Muscle layer of duodenum (tissue), 2 donors: ENCODE measurements around the gene CES1.
"Not testable (repeated sequence)": the region's sequence is repeated elsewhere in the genome, so short reads cannot be mapped to it uniquely, and the experiment has no call there.

Experiments used
- H3K27ac ChIP-seq: one replicate; pipeline ENCODE4 v1.7.0; 2013; ENCODE audit warnings: mild to moderate bottlenecking, low read length
- H3K27me3 ChIP-seq: one replicate; pipeline ENCODE4 v1.7.0; 2013; ENCODE audit warnings: low read depth, mild to moderate bottlenecking, control low read depth, low read length
- H3K36me3 ChIP-seq, 2 donors: one replicate each; pipeline ENCODE4 v1.7.0; 2013; ENCODE audit warnings: low read length in 2 of 2, control low read depth in 1 of 2, mild to moderate bottlenecking in 1 of 2; ENCODE audit not compliant: insufficient read depth in 2 of 2, control insufficient read depth in 1 of 2
- H3K4me1 ChIP-seq, 2 donors: one replicate each; pipeline ENCODE4 v1.7.0; 2013; ENCODE audit warnings: low read length in 2 of 2, mild to moderate bottlenecking in 2 of 2, control low read depth in 1 of 2, moderate library complexity in 1 of 2; ENCODE audit not compliant: insufficient read depth in 2 of 2, control insufficient read depth in 1 of 2
- H3K4me3 ChIP-seq, 2 donors: one replicate each; pipeline ENCODE4 v1.7.0; 2013; ENCODE audit warnings: low read length in 2 of 2, low read depth in 1 of 2, mild to moderate bottlenecking in 1 of 2
- H3K9me3 ChIP-seq, 2 donors: one replicate each; pipeline ENCODE4 v1.7.0; 2013; ENCODE audit warnings: low read length in 2 of 2, control low read depth in 1 of 2, mild to moderate bottlenecking in 1 of 2; ENCODE audit not compliant: control insufficient read depth in 1 of 2
- donor health status: healthy.

The CES1 gene

DNA sequence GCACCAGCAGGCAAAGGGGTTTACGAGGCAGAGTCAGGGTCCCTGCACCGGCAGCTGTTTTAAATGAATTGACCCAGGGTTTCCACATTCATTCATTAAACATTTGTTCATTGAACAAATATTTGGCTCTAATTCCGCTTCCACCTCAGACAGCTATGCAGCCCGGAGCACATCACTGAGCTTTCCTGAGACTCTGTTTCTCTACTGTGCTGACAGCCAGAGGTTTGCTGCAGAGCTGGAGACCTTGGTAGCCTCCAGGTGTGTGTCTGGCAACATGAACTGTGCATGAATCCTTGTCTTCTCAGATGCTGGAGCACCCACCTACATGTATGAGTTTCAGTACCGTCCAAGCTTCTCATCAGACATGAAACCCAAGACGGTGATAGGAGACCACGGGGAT is 42.7 kb downstream of the CES1 start:
- H3K36me3 ChIP-seq, H3K27me3 ChIP-seq, H3K27ac ChIP-seq, H3K4me3 ChIP-seq, H3K4me1 ChIP-seq, H3K9me3 ChIP-seq: not testable (repeated sequence)

DNA sequence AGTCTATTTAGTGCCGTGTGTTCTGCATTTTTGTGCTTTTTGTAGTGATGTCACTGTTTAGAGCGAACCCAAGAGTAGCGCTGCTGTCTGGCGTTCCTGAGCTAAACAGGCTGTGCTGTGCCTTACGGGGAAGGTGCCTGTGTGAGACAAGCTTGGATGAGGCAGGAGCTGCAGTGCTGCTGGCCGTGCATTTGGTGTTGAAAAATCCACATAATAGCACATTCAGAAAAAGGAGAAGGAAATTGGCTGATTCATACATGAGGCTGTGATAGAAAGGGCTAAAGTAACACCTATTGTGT is 50.2 kb downstream of the CES1 start:
- not testable (repeated sequence) for H3K4me3 ChIP-seq, H3K36me3 ChIP-seq, H3K9me3 ChIP-seq, H3K27me3 ChIP-seq, H3K4me1 ChIP-seq, H3K27ac ChIP-seq

DNA sequence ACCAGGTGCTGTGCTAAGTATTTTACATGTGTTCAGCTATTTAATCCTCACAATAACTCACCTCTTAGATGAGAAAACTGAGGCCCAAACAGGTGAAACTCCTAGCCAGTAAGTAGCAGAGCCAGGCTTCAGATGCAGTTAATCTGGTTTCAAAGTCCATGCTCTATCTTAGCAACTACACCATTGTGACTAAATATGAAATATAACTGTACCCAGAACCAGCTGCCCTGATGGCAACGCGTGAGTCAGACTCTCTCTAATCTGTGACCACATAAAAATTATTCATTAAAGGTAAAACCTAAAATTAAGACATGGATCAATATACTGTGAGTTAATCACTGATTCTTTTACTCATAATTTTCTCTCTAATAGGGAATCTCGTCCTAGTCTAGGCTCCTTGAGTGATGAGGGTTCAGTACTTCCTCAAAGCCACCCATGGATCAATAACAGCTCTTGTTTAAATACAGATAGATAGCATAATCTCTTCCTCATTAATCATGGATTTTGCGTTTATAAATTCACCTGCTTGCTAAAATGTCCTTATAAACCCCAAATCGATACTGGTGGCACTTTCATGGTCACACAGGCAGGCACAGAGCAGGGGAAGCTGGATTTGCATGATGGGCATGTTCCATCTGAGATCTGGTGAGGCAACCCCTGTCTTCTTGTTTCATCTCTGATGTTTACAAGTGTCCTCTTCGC is 50.7 kb downstream of the CES1 start:
- not testable (repeated sequence) for H3K4me1 ChIP-seq

DNA sequence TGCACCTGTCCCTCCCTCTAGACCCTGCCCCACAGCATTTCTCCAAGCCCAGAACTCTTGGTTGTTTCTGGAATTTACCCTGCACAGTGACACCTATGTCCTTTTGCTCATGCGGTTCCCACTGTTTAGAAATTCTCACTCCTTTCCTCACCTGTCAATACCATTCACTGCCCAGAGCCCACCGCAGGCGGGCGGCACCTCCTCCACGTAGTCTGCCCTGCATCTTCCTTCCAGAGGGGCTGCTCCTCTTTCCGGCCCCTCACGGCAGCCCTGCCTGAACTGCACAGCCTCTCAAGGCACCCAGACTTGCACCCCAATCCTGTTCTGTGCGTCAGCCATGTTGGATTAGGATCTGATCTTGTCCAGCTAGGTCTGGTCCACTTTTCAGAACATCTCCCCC is 51.4 kb downstream of the CES1 start:
- H3K4me1 ChIP-seq, H3K27ac ChIP-seq, H3K9me3 ChIP-seq, H3K4me3 ChIP-seq, H3K36me3 ChIP-seq, H3K27me3 ChIP-seq: not testable (repeated sequence)

More for the DNA sequence above, 50.7 kb downstream of the CES1 start:
- not testable (repeated sequence) for H3K27ac ChIP-seq, H3K9me3 ChIP-seq, H3K36me3 ChIP-seq, H3K27me3 ChIP-seq, H3K4me3 ChIP-seq

DNA sequence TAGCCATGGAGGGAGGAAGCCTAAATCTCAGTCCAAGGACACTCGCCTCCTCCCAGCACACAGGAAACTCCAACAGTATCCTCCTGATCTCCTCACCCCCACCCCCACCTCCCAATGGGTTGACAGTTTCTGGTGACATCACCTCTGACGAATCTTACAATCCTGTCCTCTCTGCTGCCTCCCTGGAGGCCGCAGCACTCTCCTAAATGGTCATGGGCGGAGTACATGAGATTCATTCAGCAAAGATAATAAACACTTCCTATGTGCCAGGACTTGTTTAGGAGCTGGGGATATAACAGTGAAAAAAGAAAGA is 52.8 kb downstream of the CES1 start:
- not testable (repeated sequence) for H3K4me3 ChIP-seq, H3K27me3 ChIP-seq, H3K9me3 ChIP-seq, H3K27ac ChIP-seq, H3K4me1 ChIP-seq, H3K36me3 ChIP-seq

DNA sequence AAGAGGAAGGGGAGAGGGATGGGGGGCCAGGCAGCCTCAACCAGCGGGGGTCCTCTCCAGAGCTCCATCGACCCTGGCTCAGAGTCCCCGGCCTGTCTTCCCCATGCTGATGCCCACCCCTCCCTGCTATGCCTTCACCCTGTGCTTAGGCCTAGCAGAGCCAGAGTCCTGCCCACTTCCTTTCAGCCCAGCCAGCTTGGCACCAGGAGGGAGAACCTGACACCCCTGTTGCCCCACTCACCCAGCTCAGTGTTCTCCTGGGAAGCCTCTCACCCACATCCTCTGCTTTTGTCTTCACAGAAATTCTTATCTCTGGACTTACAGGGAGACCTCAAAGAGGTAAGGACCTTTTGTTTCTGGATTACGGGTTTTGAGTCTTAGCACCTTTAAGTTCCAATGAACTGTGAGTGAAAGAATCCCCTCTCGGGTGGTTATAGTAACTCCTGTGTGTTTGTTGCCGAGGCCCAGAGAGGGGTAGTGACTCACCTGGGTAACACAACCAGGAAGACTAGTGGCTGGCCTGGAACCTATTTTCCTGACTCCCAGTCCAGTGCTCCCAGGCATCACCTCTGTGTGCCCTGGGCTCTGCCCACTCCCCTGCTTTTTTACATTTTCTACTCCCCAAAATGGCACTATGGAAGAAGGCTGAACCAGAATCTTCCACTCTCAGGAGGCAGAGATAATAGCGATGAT is 53.3 kb downstream of the CES1 start:
- Histone ChIP-seq H3K36me3 (no peaks in the 10 kb centered on the region), H3K4me1 (no peaks in the 10 kb centered on the region), H3K4me3 (no peak overlapping the region), H3K9me3 (no peaks in the 10 kb centered on the region), H3K27ac (no peak overlapping the region), H3K27me3 (no peaks in the 10 kb centered on the region)

DNA sequence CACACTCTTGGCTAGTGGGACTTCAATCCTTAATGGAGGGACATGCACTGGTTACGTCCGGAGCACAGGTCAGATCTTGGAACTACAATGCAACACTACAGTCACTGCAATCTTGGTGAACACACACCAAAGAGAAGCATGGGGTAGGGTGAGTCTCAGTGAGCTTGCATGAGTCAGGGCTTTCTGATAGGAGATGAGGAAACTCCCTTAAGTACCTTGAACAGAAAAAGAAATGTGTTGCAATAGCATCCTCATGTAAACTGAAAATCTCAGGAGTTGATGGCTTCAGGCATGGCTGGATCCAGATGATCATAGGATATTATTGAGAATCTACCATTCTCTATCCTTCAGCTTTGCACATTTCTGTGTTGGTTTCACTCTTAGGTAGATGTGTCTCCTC is 54.1 kb downstream of the CES1 start:
- Histone ChIP-seq H3K4me3 (no peak overlapping the region), H3K36me3 (no peaks in the 10 kb centered on the region), H3K9me3 (no peaks in the 10 kb centered on the region), H3K27me3 (no peaks in the 10 kb centered on the region), H3K4me1 (no peaks in the 10 kb centered on the region), H3K27ac (no peak overlapping the region)

DNA sequence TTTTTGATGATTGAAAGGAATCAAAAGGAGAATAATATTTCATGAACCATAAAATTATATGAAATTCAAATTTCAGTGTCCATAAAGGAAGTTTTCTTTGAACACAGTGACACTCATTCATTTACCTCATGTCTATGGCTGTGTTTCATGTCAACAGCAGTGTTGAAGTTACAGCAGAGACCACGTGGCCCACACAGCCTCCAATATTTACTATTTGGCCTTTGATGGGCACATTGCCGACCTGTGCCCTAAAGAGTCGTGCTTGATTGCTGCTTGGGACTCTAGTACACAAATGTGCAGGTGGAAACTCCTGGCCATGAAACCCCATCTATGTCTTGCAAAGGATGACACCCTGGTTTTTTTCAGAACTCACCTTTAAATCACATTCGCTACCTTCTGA is 57.0 kb downstream of the CES1 start:
- Histone ChIP-seq H3K4me1 (no peaks in the 10 kb centered on the region), H3K36me3 (no peaks in the 10 kb centered on the region), H3K4me3 (no peak overlapping the region), H3K27me3 (no peaks in the 10 kb centered on the region), H3K9me3 (no peaks in the 10 kb centered on the region), H3K27ac (no peak overlapping the region)

DNA sequence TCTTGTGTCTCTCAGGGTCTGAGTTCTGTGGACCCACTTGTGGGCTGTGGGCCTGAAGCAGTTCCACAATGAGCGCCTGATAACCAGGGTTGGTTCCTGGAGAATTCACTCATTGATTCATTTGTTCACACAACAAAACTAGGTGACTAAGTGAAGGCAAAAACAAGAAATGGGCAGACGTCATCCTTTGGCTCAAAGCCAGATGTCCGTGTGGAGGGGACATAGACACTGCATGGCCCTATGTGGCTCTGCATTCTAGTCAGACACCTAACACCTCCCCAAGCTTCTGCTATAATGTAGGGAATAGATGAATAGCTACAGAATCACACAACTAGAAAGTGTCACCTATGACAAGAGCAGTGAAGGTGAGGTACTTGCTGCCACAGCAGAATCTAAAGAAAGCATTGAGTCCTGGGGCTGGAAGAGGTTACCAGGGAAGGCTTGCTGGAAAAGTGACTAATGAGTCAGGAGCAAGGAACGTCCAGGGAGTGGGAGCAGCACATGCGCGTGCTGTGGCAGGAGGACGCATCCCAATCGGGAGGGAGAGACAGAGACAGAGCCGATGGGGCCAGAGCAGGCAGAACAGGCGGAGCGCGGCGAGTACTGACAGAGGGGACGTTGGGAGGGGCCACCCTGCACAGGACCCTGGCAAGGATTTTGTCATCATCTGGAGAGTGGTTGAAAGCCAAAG is 58.9 kb downstream of the CES1 start:
- Histone ChIP-seq H3K27me3 (no peaks in the 10 kb centered on the region), H3K4me3 (no peak overlapping the region), H3K36me3 (no peaks in the 10 kb centered on the region), H3K27ac (no peak overlapping the region), H3K4me1 (no peaks in the 10 kb centered on the region), H3K9me3 (no peaks in the 10 kb centered on the region)

DNA sequence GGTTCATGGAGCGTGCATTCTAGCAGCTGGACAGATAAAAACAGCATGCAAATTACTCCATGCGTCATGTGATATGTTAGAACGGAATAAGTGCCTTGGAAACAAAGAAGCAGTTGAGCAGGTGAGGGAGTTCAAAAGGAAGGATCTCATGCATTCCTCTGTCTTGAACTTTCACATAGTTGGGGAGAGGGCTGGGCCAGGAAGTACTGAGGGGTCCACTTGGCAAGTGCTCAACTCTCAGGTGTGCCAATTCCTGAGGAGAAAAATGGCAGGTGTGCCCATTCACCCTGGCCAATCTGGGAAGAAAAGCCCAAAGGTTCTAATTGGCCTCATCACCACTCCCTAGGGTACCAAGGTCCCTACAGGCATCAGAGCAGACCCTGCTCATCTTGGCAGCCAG is 67.7 kb downstream of the CES1 start:
- Histone ChIP-seq H3K4me3 (no peak overlapping the region), H3K9me3 (no peaks in the 10 kb centered on the region), H3K27me3 (no peaks in the 10 kb centered on the region), H3K36me3 (no peaks in the 10 kb centered on the region), H3K27ac (no peak overlapping the region), H3K4me1 (no peaks in the 10 kb centered on the region)

DNA sequence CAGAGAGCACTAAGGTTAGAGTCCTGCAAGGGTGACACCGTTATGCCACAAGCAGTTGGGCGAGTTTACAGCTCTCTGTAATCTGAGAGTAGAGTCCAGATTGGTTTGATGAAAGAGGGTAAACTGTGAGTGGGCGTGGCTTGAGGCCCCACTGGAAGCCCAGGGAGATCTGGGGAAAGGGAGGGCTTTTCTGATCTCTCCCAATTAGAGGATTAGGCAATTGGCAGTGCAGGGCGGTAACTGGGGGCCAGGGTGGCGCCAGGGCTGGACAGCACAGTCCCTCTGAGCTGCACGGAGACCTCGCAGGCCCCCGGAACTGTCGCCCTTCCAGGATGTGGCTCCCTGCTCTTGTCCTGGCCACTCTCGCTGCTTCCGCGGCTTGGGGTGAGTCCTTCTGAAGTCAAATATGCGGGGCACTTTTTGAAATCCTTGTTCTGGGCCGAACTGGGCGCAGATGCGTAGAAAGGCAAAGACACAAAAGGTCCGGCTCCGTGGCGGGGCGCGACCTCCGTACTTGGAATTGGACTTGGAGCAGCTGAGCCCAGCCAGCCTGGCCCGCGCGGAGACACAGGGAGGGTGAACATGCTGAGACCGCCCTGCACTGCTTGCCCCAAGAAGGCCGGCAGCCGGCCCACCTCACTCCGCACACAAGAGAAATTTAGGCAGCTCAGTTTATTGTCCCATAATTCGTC is 72.4 kb downstream of the CES1 start:
- H3K27me3 ChIP-seq: no peaks in the 10 kb centered on the region
- H3K36me3 ChIP-seq: no peaks in the 10 kb centered on the region
- H3K9me3 ChIP-seq: no peaks in the 10 kb centered on the region
- no peak overlapping the region for H3K27ac ChIP-seq
- H3K4me1 ChIP-seq: no peaks in the 10 kb centered on the region
- H3K4me3 ChIP-seq: no peak overlapping the region
